Psoas muscle (tissue), 8 donors: ENCODE results near the gene NEK9. TPM values are rescaled to one million over a fixed set of nuclear protein-coding genes. Genes with fewer than 3 reads are reported as not detected.

Experiments
- ATAC-seq, 4 donors: fragments of 200-7000 bp; cut with Tn5 transposase; one replicate each; pipeline ENCODE4 v1.9.1; 2020; ENCODE audit warnings: moderate library complexity in 3 of 4, mild to moderate bottlenecking in 2 of 4
- DNase-seq, 2 donors: peaks; one replicate each; pipeline ENCODE4 v3.0.0-alpha.2; 2020
- H3K27ac ChIP-seq: fragments of 200-600 bp; one replicate; pipeline ENCODE4 v1.8.0; 2022
- H3K27me3 ChIP-seq, 3 donors: fragments of 200-600 bp in 1 of 3; one replicate each; pipeline versions ENCODE4 v1.6.1 to v1.8.0; 2013 to 2022; ENCODE audit warnings: low read length in 2 of 3, mild to moderate bottlenecking in 2 of 3, moderate library complexity in 1 of 3; ENCODE audit not compliant: insufficient read depth in 3 of 3
- H3K36me3 ChIP-seq, 2 donors: fragments of 200-600 bp in 1 of 2; one replicate each; pipeline versions ENCODE4 v1.6.1 to v1.8.0; 2013 to 2022; ENCODE audit warnings: low read depth in 1 of 2, mild to moderate bottlenecking in 1 of 2, moderate library complexity in 1 of 2; ENCODE audit not compliant: insufficient read depth in 1 of 2
- H3K4me1 ChIP-seq: fragments of 200-600 bp; one replicate; pipeline ENCODE4 v1.8.0; 2022
- H3K4me3 ChIP-seq: fragments of 200-600 bp; one replicate; pipeline ENCODE4 v1.8.0; 2022; ENCODE audit warnings: mild to moderate bottlenecking
- H3K9me3 ChIP-seq: fragments of 200-600 bp; one replicate; pipeline ENCODE4 v1.8.0; 2022
- WGBS, 3 donors: extraction: QIAGEN DNeasy Blood & Tissue Kit; methylation state at CpG; one replicate each; pipeline versions ENCODE4 v1.1.6 to v1.1.7; 2013; 5-methylcytosine and 5-hydroxymethylcytosine counted together
- intact Hi-C, 2 donors: fragments of 100-400 bp; cut with DNase I; formaldehyde crosslinking; loops; one replicate each; pipeline versions ENCODE4 v1.11.0 to v1.14.2; 2022
- polyA plus RNA-seq, 3 donors: library from polyadenylated mRNA; stranded (reverse); fragments of 200-250 nt; gene quantifications; one replicate each; pipeline ENCODE4 v1.2.3, GENCODE V29; 2013
- total RNA-seq, 4 donors: library from RNA; stranded (reverse); fragmentation: NEBNext Ultra II Directional in 2 of 4; extraction: Animal tissue kit (Norgen Biotek cat#: 25700) in 2 of 4; gene quantifications; one replicate each; pipeline versions ENCODE4 v1.2.1 to v1.2.4, GENCODE V29; 2021 to 2023
- TF ChIP-seq, protein P1 (sequence below): fragments of 200-600 bp; IDR thresholded peaks from one replicate; pipeline ENCODE4 v1.8.0; 2022; ENCODE audit warnings: antibody characterized with exemption
- donor health status: healthy with polysubstance abuse.
- donor health status: DM: no; HTN: no; CAD: no; lungs with moderate emphysema.
- donor health status: Bipolar disorder and iron deficiency.
- donor health status: healthy.
- donor health status: DM: yes; HTN: yes; CAD: no.
- donor health status: DM: no; HTN: no; CAD: no.
- donor health status: DM: no; HTN: no; CAD: no.
- donor health status: DM: yes; HTN: yes; CAD: no.

NEK9 gene
- total and polyA plus RNA-seq, 7 donors = 17.9 to 116 (median 69.1) TPM

GRCh38 chr14:75053396-75054291 is 73.2 kb downstream of the NEK9 start:
- Histone ChIP-seq H3K36me3 (peaks cover 0 to 30% of the 10 kb centered on the region in 2 donors), H3K4me1 (peaks cover 21% of the 10 kb centered on the region), H3K9me3 (no peaks in the 10 kb centered on the region), H3K27ac (no peak overlapping the region), H3K4me3 (no peak overlapping the region), H3K27me3 (no peaks in the 10 kb centered on the region)
- ATAC-seq = no peak
- TF ChIP-seq, protein P1, sequence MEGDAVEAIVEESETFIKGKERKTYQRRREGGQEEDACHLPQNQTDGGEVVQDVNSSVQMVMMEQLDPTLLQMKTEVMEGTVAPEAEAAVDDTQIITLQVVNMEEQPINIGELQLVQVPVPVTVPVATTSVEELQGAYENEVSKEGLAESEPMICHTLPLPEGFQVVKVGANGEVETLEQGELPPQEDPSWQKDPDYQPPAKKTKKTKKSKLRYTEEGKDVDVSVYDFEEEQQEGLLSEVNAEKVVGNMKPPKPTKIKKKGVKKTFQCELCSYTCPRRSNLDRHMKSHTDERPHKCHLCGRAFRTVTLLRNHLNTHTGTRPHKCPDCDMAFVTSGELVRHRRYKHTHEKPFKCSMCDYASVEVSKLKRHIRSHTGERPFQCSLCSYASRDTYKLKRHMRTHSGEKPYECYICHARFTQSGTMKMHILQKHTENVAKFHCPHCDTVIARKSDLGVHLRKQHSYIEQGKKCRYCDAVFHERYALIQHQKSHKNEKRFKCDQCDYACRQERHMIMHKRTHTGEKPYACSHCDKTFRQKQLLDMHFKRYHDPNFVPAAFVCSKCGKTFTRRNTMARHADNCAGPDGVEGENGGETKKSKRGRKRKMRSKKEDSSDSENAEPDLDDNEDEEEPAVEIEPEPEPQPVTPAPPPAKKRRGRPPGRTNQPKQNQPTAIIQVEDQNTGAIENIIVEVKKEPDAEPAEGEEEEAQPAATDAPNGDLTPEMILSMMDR = no peak
- 63 to 66% (median 66%) methylated on average over 5 of the region's 5 CpGs for WGBS, 3 donors
- intact Hi-C loops = no loop called here
- no peak for DNase-seq

DNA sequence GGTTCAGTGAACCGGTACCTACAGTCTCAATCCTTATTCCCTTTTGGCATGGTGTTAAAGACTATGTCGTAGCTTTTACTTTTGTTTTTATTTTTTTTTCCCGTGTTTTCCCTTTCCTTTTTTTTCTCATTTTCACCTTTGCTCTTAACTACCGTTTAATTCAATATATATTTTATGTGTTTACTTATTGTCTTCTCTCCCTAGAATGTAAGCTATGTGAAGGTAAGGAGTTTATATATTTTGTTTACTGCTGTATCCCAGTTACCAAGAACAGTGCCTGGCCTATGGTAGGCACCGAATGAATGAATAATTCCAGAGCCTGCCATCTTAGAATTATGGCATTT is 75.3 kb downstream of the NEK9 start:
- Histone ChIP-seq H3K4me1 (peaks cover 30% of the 10 kb centered on the region), H3K36me3 (peaks cover 0 to 34% of the 10 kb centered on the region in 2 donors), H3K9me3 (no peaks in the 10 kb centered on the region), H3K27ac (peak overlapping the region; percentile 89), H3K4me3 (peak overlapping the region; percentile 85), H3K27me3 (no peaks in the 10 kb centered on the region)
- TF ChIP-seq, protein P1 = no peak
- DNase-seq = no peak
- 27 to 28% (median 28%) methylated on average over 5 of the region's 5 CpGs for WGBS, 3 donors
- no peak for ATAC-seq
- intact Hi-C loops = no loop called here

DNA sequence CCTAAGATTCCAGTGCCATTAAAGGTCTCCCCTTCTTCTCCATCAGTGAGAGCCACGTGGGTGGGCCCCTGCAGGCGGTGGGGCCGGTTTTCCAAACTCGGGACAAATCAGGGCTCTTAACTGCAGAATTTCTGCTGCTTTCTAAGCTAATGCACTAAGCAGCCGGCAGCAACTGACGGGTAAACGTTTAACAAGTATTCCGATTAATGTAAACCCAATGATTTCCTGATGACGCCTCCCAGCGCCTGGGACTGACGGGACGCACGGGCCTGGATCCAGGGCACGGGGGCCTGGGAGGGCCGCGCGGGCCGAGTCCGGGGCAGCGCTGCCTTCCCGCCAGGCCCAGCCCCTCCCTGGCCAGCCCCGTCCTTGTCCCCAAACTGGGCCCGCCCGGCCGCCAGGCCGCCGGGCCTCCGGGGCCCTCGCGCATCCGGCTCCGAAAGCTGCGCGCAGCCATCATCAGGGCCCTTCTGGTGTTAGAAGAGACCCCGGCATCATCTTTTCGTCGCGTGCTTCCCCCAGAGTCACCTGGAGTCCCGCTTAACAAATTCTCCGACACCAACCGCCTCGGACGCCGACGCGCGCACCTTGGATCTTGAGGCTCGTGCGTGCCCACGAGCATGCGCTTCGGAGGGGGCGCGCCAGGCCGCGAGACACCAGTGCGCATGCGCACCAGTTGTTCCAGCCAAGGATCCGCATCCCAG is 75.8 kb downstream of the NEK9 start, which contains the start of gene MLH3:
Gene MLH3 (minus strand): TSS at position 616 of the 704 bp plus-strand sequence. CDS start 1,812 bp downstream, outside the sequence.
- no peaks in the 10 kb centered on the region for H3K27me3 ChIP-seq
- DNase-seq (peak; percentile 86 to 93), ATAC-seq (peak; percentile 89 to 93 (median 90))
- TF ChIP-seq, protein P1 = no peak
- peaks cover 0 to 29% of the 10 kb centered on the region in 2 donors for H3K36me3 ChIP-seq
- intact Hi-C loops = no loop called here
- H3K27ac ChIP-seq = peak within 1 kb of the TSS; percentile 89
- peaks cover 30% of the 10 kb centered on the region for H3K4me1 ChIP-seq
- no peaks in the 10 kb centered on the region for H3K9me3 ChIP-seq
- WGBS, 3 donors = 1 to 2% (median 1%) methylated on average over 54 to 59 of the region's 59 CpGs
- H3K4me3 ChIP-seq = peak within 1 kb of the TSS; percentile 85

GRCh38 chr14:75049731-75050201 is 77.1 kb downstream of the NEK9 start:
- TF ChIP-seq, protein P1 = no peak
- 64 to 90% (median 73%) methylated on average over 3 of the region's 3 CpGs for WGBS, 3 donors
- Histone ChIP-seq H3K27ac (peak overlapping the region; percentile 89), H3K4me3 (no peak overlapping the region), H3K27me3 (no peaks in the 10 kb centered on the region), H3K9me3 (no peaks in the 10 kb centered on the region), H3K4me1 (peaks cover 36% of the 10 kb centered on the region), H3K36me3 (peaks cover 0 to 26% of the 10 kb centered on the region in 2 donors)
- intact Hi-C loops = loop anchor here in 1 of 2 donors (5.0 kb wide), 1 partner anchor 42 kb away; no protein-coding TSS in a partner anchor
- no peak for DNase-seq
- ATAC-seq = peak in 1 of 4 donors; percentile 29
